Measurements from ENCODE around the gene FAM184A.

DNA sequence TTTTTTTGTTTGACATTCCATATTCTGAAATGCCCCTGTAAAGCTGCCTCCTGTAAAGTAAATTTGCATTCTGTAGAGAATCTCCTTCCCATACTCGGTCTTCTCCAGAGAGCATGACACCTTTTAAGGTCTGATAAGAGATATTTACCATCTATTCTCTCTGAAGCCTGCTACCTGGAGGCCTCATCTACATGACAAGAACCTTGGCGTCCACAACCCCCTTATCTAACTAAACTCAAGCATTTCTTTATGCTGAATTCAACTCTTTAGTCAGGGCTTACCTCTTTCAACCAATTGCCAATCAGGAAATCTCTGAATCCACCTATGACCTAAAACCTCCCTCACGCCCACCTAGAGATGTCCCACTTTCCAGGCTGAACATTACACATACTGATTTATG lies 51.6 kb downstream of the FAM184A start:
- TF ChIP-seq POLR2A (IDR thresholded peaks at IDR 0.05) (no peak), CTCF (IDR thresholded peaks at IDR 0.05) (no peak)
